Esophagus (tissue), 2 donors: Measurements from ENCODE around the gene TEX101. TPM values are rescaled to one million over a fixed set of nuclear protein-coding genes. Genes with fewer than 3 reads are reported as not detected.
"Not testable (repeated sequence)": the region's sequence is repeated elsewhere in the genome, so short reads cannot be mapped to it uniquely, and the experiment has no call there.

Source experiments
- H3K27ac ChIP-seq, 2 donors: one replicate each; pipeline ENCODE4 v1.5.1; 2013; ENCODE audit warnings: low read depth in 2 of 2, mild to moderate bottlenecking in 2 of 2, inconsistent platforms in 1 of 2, low read length in 1 of 2, moderate library complexity in 1 of 2
- H3K27me3 ChIP-seq, 2 donors: one replicate each; pipeline ENCODE4 v1.6.1; 2013; ENCODE audit warnings: low read length in 2 of 2, control low read depth in 1 of 2, mild to moderate bottlenecking in 1 of 2; ENCODE audit not compliant: insufficient read depth in 2 of 2, control insufficient read depth in 1 of 2
- H3K36me3 ChIP-seq, 2 donors: one replicate each; pipeline ENCODE4 v1.6.1; 2013; ENCODE audit warnings: low read length in 1 of 2; ENCODE audit not compliant: control insufficient read depth in 2 of 2, insufficient read depth in 2 of 2
- H3K4me1 ChIP-seq, 2 donors: one replicate each; pipeline ENCODE4 v1.6.1; 2013; ENCODE audit warnings: low read length in 1 of 2; ENCODE audit not compliant: control insufficient read depth in 2 of 2, insufficient read depth in 2 of 2
- H3K4me3 ChIP-seq, 2 donors: one replicate each; pipeline ENCODE4 v1.5.1; 2013; ENCODE audit warnings: low read length in 2 of 2, mild to moderate bottlenecking in 2 of 2, low read depth in 1 of 2, moderate library complexity in 1 of 2
- H3K9me3 ChIP-seq, 2 donors: one replicate each; pipeline ENCODE4 v1.6.1; 2013; ENCODE audit warnings: mild to moderate bottlenecking in 2 of 2, low read depth in 1 of 2, low read length in 1 of 2, moderate library complexity in 1 of 2; ENCODE audit not compliant: control insufficient read depth in 2 of 2, insufficient read depth in 1 of 2
- WGBS, 2 donors: extraction: QIAGEN DNeasy Blood & Tissue Kit; methylation state at CpG; one replicate each; pipeline ENCODE4 v1.1.7; 2013; 5-methylcytosine and 5-hydroxymethylcytosine counted together
- polyA plus RNA-seq, 2 donors: library from polyadenylated mRNA; stranded (reverse); fragments of 200-250 nt; gene quantifications; one replicate each; pipeline ENCODE4 v1.2.3, GENCODE V29; 2013
- donor health status: healthy with polysubstance abuse.
- donor health status: Bipolar disorder and iron deficiency.

Gene TEX101
- polyA plus RNA-seq, 2 donors, result 0.96 to 2.4 TPM

DNA sequence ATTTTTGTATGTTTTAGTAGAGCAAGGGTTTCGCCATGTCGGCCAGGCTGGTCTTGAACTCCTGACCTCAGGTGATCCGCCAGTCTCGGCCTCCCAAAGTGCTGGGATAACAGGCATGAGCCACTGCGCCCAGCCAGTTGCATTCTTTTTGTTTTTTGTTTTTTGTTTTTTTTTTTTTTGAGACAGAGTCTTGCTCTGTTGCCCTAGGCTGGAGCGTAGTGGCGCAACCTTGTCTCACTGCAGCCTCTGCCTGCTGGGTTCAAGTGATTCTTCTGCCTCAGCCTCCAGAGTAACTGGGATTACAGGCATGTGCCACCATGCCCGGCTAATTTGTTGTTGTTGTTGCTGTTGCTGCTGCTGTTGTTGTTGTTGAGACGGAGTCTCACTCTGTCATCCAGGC is 29.4 kb downstream of the TEX101 start:
- H3K4me3 ChIP-seq, H3K4me1 ChIP-seq, H3K9me3 ChIP-seq, H3K27ac ChIP-seq, H3K27me3 ChIP-seq, H3K36me3 ChIP-seq: not testable (repeated sequence)
- 90 to 94% methylated on average over 9 of the region's 9 CpGs for WGBS, 2 donors

DNA sequence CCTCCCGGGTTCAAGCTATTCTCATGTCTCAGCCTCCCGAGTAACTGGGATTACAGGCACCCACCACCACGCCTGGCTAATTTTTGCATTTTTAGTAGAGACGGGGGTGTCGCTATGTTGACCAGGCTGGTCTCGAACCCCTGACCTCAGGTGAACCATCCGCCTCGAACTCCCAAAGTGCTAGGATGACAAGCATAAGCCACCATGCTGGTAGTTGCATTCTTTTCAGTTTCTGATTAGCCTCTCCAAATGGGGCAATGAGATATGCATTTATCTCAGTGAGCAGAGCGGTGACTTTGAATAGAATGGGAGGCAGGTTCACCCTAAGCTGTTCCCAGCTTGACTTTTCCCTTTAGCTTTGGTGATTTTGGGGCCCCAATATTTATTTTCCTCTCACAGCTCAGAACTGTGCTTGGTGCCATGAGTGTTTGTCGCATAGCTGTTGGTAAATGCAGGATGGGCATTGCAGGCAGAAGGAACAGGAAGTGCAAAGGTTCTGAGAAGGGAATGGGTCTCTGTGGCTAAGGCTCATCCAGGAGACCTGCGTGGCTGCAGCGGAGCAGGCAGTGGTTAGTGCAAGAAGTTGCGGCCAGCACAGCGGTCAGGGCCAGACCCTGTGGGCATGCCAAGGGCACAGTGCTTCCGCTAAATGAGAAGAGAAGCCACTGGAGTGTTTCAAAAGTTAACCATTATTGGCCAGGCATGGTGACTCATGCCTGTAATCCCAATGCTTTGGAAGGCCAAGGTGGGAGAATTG is 30.0 kb downstream of the TEX101 start:
- WGBS, 2 donors, result 87 to 88% methylated on average over 15 of the region's 15 CpGs
- H3K36me3 ChIP-seq, result no peaks in the 10 kb centered on the region
- H3K9me3 ChIP-seq, result no peaks in the 10 kb centered on the region
- H3K27me3 ChIP-seq, result no peaks in the 10 kb centered on the region
- H3K4me1 ChIP-seq, result peaks cover 0 to 2% of the 10 kb centered on the region in 2 donors
- H3K4me3 ChIP-seq, result no peak overlapping the region
- no peak overlapping the region for H3K27ac ChIP-seq

DNA sequence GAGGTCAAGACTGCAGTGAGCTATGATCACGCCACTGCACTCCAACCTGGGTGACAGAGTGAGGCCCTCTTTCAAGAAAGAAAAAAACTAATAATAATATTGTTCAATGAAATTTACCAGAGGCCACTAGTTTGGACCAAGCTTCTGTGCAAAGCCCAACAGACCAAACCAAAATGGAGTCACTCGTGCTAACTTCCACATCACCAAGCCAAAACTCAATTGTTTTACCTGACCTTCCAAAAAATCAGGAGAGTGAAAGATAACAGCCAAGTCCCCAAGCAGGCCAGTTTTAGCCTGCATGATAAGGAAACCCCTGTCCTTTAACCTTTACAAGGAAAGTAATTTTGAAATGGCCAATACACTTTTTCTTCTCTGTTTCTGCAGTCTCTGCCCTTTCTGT is 30.7 kb downstream of the TEX101 start:
- Histone ChIP-seq H3K27me3 (no peaks in the 10 kb centered on the region), H3K4me3 (no peak overlapping the region), H3K9me3 (no peaks in the 10 kb centered on the region), H3K36me3 (no peaks in the 10 kb centered on the region), H3K4me1 (peaks cover 0 to 2% of the 10 kb centered on the region in 2 donors), H3K27ac (no peak overlapping the region)
- 88 to 98% methylated on average over 2 of the region's 2 CpGs for WGBS, 2 donors

DNA sequence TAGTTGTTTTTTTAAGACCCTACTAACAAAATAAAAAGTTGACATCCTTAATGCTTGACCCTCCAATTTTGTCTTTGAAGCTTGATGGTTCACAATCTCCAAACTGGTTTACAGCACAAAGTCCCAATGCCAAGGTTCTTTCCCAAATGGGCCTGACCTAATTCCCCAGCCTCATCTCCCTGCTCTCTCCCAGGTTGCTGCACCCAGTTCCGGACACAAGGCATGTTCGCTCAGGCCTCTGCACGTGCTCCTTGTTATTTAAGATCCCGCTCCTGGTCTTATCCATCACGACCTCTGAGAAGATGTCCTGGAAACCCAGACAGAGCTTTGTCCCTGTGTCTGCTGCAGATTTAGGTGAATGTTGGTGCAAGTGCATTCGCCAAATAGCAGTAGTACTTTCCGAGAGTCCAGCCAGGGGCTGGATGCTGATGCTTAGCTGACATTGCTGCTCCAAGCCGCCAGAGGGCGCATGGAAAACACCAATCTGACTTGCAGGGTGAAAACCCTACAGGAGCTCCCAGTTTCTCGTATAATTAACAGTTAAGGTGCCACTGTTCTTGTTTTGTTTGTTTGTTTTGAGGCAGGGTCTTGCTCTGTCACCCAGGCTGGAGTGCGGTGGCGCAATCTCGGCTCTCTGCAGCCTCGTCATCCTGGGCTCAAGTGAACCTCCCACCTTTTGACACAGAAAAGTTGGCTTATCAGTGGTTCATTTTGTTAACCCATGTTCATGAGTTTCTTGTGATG is 32.2 kb downstream of the TEX101 start:
- no peaks in the 10 kb centered on the region for H3K9me3 ChIP-seq
- no peaks in the 10 kb centered on the region for H3K36me3 ChIP-seq
- H3K4me1 ChIP-seq, result peaks cover 0 to 2% of the 10 kb centered on the region in 2 donors
- no peak overlapping the region for H3K27ac ChIP-seq
- no peak overlapping the region for H3K4me3 ChIP-seq
- H3K27me3 ChIP-seq, result no peaks in the 10 kb centered on the region
- WGBS, 2 donors, result 23 to 25% methylated on average over 14 of the region's 14 CpGs

DNA sequence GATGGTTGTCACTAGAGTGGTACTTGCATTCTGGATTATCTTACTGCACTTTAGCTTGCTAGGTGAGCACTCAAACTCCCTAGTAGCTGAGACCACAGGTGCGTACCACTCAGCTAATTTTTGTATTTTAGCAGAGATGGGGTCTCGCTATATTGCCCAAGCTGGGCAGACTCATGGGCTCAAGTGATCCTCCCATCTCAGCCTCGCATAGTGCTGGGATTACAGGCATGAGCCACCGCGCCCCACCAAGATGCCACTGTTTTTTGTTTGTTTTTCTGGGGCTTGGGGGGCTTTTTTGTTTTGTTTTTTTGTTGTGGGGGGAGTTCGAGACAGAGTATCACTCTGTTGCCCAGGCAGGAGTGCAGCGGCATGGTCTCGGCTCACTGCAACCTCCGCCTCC is 33.0 kb downstream of the TEX101 start:
- Histone ChIP-seq H3K27ac (no peak overlapping the region), H3K36me3 (no peaks in the 10 kb centered on the region), H3K4me3 (no peak overlapping the region), H3K9me3 (no peaks in the 10 kb centered on the region), H3K4me1 (peaks cover 0 to 2% of the 10 kb centered on the region in 2 donors), H3K27me3 (no peaks in the 10 kb centered on the region)
- 94 to 95% methylated on average over 9 of the region's 9 CpGs for WGBS, 2 donors

DNA sequence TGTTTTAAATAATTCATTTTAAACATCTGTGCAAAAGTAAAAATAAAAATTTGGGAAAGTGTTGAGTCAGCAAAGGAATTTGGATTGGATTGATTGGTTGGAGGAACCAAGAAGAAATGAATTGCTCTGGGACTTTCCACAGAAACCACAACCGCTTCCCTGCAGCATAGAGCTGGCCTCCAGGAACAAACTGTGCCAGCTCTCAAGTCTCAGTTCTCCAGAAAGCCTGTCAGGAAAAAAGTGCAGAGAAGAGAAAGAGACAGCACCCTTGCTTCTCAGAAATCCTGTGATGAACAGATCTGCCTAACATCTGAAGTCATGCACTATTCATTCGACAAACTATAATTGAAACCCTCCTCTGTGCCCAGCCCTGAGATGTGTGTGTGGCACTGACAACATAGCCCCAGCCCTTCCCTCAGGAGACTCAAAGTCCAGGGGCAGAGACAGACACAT is 35.9 kb downstream of the TEX101 start:
- H3K9me3 ChIP-seq, result no peaks in the 10 kb centered on the region
- H3K36me3 ChIP-seq, result no peaks in the 10 kb centered on the region
- WGBS, 2 donors, result 33 to 44% methylated on average over 2 of the region's 2 CpGs
- peak overlapping the region; percentile 14 to 15 for H3K27ac ChIP-seq
- peaks cover 0 to 2% of the 10 kb centered on the region in 2 donors for H3K4me1 ChIP-seq
- H3K4me3 ChIP-seq, result no peak overlapping the region
- no peaks in the 10 kb centered on the region for H3K27me3 ChIP-seq

DNA sequence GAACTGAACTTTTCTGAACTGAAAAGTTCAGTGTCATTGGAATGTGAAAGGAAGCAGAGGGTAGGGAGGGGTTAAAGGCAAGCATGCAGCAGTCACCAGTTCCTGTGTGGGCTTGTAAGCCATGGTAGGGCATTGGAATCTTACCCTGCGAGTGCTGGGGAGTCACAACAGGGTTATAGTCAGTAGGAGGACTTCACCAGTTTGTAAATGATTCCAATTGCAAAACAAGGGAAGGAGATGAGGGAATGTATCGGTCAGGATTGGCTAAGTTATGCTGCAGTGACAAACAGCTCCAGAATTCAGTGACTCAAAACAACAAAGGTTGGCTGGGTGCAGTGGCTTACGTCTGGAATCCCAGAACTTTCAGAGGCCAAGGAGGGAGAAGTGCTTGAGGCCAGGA is 37.9 kb downstream of the TEX101 start:
- Histone ChIP-seq H3K9me3 (no peaks in the 10 kb centered on the region), H3K27ac (peak overlapping the region in 1 of 2 donors; percentile 51), H3K36me3 (no peaks in the 10 kb centered on the region), H3K4me1 (no peaks in the 10 kb centered on the region), H3K4me3 (no peak overlapping the region), H3K27me3 (no peaks in the 10 kb centered on the region)
- WGBS, 2 donors, result 50 to 55% methylated on average over 3 of the region's 3 CpGs

DNA sequence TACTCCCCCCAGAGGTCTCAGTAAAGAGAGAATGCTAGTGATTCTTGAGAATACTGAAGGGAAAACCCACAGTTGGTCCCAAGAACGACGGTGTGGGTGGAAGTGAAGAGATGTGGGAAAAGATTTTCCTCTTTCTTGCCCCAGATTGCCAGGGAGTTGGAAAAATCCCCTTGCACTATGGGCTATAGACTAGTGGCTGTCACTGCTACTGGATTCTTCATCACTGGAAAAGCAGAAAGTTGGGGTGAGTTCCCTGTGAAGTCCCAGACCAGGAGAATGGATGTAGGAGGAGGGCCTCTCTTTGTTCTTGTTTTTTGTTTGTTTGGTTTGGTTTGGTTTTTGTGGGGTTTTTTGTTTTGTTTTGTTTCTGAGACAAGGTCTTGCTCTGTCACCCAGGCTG is 39.3 kb downstream of the TEX101 start:
- H3K27ac ChIP-seq, result no peak overlapping the region
- no peaks in the 10 kb centered on the region for H3K27me3 ChIP-seq
- 67 to 72% methylated on average over 2 of the region's 2 CpGs for WGBS, 2 donors
- H3K36me3 ChIP-seq, result no peaks in the 10 kb centered on the region
- H3K9me3 ChIP-seq, result no peaks in the 10 kb centered on the region
- no peak overlapping the region for H3K4me3 ChIP-seq
- H3K4me1 ChIP-seq, result no peaks in the 10 kb centered on the region

DNA sequence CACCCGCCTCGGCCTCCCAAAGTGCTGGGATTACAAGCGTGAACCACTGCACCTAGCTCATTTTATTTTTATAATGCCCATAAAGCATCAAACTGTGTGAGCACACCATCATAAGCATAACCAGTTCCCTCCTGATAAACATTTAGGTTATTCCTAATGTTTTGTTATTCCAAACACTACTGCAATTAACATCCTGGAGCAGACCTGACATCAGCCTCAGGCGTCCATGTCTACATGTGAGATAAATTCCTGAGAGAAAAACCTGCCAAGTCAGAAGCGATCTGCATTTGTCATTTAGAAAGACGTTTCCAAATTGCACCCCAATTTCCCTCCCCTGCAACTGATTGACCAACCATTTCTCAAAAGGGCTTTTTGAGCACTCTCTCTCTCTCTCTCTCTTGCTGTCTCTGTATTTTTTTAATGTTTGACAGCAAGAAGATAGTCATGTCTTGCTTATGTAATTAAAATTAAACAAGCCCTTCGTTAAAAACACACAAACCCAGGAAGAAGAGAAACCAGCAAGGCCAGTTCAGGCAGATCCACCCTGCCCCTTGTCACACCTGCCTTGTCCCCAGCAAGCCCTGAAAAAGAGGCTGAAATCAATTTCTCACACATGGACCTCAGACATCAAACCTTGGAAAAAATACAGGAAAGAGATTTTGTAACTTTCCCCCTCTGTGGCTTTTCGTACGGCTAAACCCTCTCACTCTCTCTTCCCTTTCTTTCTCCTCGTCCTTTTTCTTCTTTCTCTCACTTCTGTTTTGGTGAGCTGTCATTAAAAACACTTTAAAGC is 40.8 kb downstream of the TEX101 start:
- H3K4me1 ChIP-seq, result no peaks in the 10 kb centered on the region
- H3K36me3 ChIP-seq, result peaks cover 0 to 1% of the 10 kb centered on the region in 2 donors
- no peaks in the 10 kb centered on the region for H3K9me3 ChIP-seq
- no peaks in the 10 kb centered on the region for H3K27me3 ChIP-seq
- H3K4me3 ChIP-seq, result peak overlapping the region in 1 of 2 donors; percentile 0
- H3K27ac ChIP-seq, result peak overlapping the region; percentile 55 to 76
- WGBS, 2 donors, result 30 to 31% methylated on average over 10 of the region's 10 CpGs
